Activated T-cell treated with anti-CD3 and anti-CD28 coated beads for 4 hours (primary cell): ENCODE results near the gene LRRC2.
"Not testable (repeated sequence)": the region's sequence is repeated elsewhere in the genome, so short reads cannot be mapped to it uniquely, and the experiment has no call there.

Source experiments
- DNase-seq: peaks from one replicate; pipeline ENCODE4 v3.0.0-alpha.2; 2020

Gene LRRC2

GRCh38 chr3:46580675-46581074 is 14.6 kb upstream of the LRRC2 start:
- DNase-seq: no peak

DNA sequence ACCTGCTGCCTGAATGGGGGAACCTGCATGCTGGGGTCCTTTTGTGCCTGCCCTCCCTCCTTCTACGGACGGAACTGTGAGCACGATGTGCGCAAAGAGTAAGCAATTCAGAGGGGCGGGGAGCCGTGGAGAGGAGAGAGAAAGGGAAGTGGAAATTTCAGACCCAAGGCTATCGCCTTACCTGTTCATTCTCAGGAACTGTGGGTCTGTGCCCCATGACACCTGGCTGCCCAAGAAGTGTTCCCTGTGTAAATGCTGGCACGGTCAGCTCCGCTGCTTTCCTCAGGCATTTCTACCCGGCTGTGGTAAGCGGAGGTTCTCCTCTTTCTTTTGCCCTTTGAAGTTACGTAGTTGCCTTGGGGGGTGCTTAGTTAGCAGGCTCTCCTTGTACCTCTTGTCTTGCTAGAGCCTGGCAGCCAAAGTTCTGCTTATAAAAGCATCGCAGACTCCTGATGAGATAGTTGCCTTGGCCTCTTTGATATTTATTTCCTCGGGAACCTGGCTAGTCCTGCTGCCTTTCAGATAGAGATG is 13.7 kb upstream of the LRRC2 start:
- DNase-seq: no peak

GRCh38 chr3:46578973-46579755 is 13.1 kb upstream of the LRRC2 start:
- no peak for DNase-seq

DNA sequence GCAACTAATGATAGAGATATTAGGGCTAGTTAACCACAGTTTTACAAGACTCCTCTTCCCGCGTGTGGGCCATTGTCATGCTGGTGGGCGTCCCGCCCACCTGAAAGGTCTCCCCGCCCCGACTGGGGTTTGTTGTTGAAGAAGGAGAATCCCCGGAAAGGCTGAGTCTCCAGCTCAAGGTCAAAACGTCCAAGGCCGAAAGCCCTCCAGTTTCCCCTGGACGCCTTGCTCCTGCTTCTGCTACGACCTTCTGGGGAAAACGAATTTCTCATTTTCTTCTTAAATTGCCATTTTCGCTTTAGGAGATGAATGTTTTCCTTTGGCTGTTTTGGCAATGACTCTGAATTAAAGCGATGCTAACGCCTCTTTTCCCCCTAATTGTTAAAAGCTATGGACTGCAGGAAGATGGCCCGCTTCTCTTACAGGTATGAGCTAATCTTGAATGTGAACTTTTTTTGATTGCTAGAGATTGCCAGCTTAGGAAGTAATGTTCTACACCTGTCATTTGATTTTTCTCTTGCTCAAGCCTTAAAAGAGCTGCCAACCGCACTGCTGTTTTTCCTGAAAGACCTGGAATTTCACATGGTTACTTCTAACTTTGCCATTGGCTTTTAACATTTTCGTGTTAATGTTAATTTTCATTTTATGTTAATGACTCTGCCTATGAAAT is 11.6 kb upstream of the LRRC2 start:
- DNase-seq: not testable (repeated sequence)

DNA sequence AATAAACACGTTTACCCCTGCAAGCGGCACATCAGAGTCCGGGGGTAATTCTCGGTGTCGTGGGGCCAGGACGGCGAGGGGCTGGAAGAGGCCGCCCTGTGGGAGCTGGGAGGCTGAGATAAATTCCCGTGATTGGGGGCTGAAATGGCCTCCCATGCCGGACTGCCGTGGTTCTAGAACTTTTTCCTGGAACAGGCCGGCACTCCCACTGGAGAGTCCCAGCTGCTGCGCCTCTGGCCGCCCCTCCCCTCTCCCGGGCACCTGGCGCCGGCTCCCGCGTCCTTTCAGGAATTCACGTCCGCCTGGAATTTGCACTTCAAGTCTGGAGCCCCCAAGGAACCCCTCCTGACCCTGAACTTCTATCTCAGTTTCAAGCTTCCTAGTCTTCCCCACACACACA is 10.8 kb upstream of the LRRC2 start:
- DNase-seq: no peak

DNA sequence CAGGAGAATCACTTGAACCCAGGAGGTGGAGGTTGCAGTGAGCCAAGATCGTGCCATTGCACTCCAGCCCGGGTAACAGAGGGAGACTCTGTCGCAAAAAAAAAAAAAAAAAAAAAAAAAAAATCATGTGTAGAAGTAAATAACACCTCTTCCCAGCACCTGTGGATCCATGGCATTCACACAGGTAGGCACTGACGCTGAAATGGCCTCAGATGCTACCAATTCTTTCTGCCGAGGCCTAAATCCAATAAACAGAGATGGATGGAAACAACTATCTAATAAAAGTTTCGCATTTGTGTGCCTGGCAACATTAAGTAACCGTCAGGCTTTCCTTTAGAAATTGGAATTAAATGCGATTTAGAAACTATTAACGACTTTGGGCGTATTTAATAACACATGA is 10.3 kb upstream of the LRRC2 start:
- DNase-seq: no peak

DNA sequence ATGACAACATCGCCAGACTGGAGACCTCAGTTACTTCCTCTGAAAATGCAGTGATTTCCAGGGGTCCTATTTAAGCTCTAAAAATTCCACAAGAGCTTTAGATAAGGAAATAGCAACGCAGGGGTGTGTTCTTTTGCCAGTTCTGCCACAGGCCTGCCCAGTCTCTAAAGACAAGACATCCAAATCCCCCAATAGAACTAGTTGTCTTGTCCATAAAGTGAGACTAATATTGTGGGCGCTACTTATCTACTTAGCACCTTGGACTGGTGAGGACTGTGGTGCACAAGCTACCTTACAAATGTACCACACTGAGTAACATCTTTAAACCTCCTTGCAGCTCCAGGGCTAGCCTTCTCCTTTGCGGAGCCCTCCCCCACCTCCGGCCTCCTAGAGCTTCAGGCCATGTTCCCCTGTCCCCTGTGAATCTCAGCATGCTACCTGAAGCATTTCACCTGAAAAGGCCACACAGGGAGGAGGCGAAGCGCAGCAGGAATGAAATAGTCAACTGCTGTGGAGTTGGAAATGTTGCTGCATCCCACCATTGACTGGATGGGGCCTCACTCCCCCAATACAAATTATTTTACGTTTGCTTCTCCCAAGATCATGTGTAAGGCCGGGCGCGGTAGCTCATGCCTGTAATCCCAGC is 9.6 kb upstream of the LRRC2 start:
- DNase-seq: no peak

DNA sequence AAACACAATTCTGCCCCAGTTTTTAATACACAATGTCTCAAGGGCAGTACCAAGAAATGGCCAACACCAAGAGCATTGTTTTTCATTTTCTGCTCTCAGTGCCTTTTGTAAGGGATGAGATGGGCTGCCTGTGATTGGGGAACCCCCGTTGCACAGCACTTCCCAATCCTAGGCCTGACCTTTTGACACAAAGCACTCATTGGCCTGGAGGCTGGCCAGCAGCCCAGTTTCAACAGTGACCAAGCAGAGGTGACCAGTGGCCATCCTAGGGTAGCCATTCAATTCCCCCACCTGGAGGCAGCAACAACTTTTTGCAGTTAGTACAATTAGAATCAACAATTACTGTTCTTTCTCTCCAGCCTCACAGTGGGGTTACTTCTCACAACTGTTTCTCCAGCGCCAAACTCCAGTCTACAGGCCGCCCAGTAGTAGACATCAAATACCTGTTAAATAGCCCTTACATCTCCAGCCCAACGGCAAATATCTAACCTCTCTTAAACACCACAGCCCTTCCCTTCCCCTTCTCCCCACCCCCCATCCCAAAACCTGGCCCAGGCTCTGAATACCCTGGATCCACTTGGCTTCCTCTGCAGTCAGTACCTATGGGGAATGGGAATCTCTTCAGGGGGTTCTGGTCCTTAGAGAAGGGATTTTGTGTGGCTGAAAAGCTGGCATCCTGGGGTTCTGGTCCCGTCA is 8.9 kb upstream of the LRRC2 start:
- DNase-seq: no peak

DNA sequence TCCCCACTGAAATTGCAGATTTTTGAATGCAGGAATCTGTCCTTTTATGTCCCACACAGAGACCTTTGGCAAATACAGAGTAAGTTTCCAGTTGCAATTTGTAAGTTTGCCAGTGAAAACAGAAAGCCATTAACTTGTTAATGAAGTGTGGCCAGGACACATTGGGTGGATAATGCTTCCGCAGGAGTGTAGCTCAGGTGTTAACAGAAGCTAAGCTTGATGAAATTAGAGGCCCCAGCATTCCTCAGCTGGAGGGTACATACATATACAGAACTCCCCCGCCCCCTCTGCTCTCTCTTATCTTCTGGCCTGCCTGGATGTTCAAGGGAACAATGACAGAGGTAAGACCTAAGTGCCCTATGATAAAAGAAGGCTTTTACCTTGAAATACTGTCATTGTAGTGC is 8.1 kb upstream of the LRRC2 start:
- no peak for DNase-seq

DNA sequence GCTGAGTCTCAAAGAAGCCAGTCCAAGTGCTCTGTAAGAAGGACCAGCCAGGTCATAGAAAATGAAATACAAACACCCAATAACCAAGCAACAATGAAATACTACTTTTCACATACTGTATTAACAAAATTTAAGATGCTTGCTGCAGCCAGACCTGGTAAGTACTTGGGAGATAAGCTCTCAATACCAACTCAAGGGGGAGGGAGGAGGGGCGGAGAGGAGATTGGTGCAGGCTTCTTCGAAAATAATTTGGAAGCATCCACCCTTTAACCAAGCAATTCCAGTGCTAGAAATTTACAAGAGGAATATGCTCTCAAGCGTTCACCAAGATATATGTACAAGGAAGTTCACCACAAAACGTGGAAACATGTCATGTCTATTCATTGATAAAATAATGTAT is 7.6 kb upstream of the LRRC2 start:
- no peak for DNase-seq

DNA sequence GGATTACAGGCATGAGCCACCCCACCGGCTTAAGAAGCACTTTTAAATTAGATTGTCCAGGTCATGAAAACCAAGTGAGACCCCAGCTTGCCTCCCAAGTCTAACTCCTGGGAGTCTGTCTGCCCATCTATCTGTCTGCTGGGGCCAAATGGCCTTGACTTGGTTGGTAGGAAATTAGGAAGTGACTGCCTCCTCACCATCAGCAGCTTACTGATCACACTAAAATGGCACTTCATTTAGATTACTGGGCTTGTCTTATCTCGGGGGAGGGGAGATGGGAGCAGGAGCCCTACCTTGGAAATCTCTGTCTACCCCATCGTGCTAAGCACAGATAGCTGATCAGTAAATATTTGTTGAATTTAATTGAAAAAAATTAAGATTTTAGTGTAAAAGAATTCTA is 5.6 kb upstream of the LRRC2 start:
- no peak for DNase-seq

- no peak for DNase-seq
Measured at GRCh38 chr3:46565607-46566039, 479 bp downstream of the LRRC2 start.

GRCh38 chr3:46565077-46565476 is 1.0 kb downstream of the LRRC2 start:
- no peak for DNase-seq

- no peak for DNase-seq
Measured at GRCh38 chr3:46564190-46565021, 1.7 kb downstream of the LRRC2 start.

GRCh38 chr3:46561951-46562350 is 4.2 kb downstream of the LRRC2 start:
- no peak for DNase-seq

DNA sequence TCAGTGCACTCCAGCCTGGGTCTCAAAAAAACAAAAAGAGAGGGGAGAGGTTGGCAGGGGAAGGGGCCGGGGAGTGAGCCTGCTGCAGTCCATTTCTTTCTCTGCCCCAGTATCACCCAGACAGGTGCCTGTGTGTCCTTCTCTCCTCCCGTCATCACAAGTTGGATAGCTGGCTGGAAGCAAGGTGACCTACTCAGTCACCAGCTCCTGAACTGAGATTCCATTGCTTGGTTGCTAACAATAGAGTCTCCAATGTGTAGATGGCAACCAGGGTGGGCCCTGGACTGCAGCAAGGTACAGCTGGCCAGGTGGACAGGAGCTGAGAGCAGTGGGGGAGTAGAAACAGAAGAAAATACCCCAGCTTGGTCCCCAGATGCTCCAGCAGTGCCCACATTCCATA is 4.6 kb downstream of the LRRC2 start:
- no peak for DNase-seq

DNA sequence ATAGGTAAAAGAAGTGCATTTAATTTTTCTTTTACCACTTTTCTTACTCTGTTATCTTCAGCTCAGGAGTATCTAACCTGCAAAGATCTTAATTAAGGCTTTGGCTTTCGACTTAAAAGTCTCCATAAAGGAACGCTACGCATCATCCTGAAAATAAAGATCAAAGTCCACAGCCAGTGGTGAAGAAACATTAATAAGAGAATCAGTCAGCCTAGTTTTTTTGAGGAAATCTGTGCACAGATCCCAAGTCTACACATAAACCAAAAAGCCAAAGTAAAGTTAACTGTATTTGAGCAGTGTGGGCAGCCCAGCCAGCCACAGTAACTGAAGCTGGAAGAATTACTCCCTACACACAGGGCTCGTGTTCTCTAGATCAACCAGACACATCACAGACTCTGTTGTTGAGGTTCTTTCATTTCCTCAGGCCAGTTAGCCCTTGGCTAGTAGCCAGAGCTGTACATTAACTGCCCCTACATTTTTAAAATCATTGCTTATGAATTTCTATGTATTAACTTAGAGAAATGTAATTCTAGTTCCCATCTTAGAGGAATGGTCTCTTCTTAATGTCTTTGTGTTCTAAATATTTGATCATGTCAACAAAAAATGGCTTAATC is 6.9 kb downstream of the LRRC2 start:
- DNase-seq: no peak

GRCh38 chr3:46558184-46559043 is 7.7 kb downstream of the LRRC2 start:
- DNase-seq: peak; percentile 45

DNA sequence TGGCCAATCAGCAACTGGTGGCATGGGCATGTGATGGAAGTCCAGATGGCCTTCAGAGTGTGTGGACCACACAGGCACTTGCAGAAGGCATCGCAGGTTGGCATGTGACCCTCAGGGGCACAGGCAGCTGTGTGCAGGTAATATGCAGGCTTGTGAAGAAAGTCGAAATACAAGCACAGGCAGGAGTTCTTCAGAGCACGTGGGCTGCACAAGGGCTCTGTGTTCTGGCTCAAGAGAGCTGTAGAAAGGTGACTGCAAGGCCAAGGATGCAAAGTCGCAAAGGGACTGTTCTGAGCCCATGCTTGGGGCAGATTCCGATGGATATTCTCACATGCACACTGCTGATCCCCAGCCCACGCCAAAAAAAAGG is 8.3 kb downstream of the LRRC2 start:
- no peak for DNase-seq

DNA sequence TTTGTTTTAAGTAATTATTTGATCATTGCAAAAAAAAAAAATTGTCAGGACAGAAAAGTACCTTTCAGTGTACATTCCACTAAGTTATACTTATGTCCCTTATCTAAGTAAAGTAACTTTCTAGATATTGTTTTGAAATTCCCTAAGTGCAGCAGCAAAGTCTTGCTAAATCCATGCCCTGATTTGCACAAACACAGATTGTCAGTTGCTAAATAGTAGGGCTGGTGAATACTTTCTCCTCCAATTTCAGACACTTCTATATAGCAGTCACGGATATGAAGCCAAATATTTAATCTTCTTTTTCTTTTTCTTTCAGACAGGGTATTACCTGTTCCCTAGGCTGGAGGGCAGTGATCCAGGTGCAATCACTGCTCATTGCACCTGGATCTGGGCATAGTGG is 12.9 kb downstream of the LRRC2 start:
- DNase-seq: no peak

DNA sequence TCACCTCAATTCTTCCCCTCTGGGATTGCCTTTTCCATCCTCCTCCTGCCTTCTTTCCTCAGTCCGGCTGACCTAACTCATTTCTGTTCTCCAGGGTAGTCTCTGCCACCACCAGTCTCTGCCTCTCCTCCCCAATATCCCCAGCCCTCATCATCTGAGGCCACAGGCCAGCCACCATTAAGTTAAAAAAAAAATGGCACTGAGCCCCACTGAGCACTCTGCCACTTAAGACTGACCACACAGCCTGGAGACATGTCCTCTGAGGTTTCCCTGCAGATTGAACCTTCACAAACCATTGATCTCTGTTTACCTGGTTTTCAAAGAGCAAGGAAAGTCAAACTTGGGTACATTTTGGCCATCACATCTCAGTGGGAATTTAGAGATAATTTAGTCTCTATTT is 13.6 kb downstream of the LRRC2 start:
- DNase-seq: no peak
